Head of caudate nucleus (tissue), 42 donors: ENCODE data around the gene SLC24A3.

Experiments
- DNase-seq, 42 donors: peaks; one replicate each; pipeline versions ENCODE4 v3.0.0 to v3.0.0-alpha.2; 2020 to 2021; ENCODE audit warnings: mixed read lengths in 7 of 42
- intact Hi-C: fragments of 100-400 bp; cut with DNase I; formaldehyde crosslinking; loops from one replicate; pipeline ENCODE4 v1.15.0; 2022

SLC24A3 gene

DNA sequence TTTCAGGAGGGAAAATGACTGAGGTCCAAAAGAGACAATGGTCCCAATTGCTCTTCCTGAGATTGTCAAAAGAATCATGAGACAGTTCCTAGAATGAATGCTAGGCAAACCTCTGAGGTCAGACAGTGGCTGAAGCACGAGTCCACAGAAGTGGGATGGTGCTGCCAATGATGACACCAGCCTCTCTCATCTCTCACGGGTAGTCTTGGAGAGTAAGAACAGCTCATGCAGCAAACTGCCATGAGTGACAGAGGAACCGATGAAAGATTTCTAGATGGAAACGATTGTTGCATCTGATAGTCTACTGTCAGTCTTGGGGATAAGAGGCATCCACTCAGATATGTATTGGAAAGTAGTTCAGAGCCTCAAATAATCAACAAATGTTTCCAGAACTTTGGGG is 188.7 kb downstream of the SLC24A3 start:
- no peak for DNase-seq
- intact Hi-C loops: no loop called here

DNA sequence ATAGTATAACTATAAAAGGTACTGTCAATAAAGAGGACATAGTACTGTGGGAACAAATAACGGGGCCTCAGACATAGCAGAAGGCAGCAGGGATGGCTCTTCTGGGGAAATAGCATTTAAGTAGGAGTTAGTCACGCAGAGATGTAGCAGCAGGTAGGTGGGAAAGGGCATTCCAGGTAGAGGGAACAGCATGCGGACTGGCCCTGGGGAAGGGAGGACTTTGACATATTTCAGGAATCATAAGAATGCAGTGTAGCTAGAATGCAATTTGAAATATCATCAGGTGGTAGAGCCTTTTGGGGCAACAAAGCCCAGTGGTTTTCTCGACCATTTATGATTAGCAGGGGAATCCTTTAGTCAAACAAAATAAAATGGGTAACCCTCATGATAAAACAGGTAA is 191.1 kb downstream of the SLC24A3 start:
- no peak for DNase-seq
- intact Hi-C loops: no loop called here

DNA sequence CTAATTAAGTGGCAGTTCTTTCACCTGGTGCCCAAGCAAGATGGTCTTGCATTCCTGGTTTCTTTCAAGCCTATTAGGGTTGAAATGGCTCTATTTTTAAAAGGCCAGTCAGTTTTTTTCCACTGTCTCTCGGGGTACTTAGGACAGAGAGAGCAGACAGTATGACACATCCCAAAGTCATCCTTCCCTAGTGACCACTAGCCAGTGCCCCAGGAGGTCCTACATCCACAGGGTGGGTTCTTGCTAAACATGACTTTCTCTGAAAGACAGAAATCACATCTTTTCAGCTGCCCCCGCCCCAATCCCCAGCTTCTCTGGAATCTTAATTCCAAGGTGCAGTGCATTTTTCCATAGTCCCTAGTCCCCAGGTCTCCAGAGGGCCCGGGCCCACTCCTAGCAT is 192.4 kb downstream of the SLC24A3 start:
- DNase-seq: no peak
- intact Hi-C loops: no loop called here

DNA sequence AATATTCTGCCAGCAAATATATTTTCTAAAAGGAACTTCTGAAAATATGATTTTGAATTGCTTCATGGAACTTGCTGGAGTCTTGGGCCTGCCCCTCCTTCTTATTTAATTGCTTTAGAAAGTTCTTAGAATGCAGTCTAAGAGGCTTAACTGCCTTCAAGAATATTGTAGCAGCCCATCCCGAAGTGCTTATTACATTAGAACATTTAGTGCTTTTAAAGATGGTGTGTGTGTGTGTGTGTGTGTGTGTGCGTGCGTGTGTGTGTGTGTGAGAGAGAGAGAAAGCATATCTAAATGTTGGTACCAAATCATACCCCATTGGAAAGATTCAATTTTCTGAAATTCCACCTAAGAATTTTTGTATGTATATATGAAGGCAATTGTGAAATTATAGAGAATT is 193.5 kb downstream of the SLC24A3 start:
- intact Hi-C loops: no loop called here
- no peak for DNase-seq

DNA sequence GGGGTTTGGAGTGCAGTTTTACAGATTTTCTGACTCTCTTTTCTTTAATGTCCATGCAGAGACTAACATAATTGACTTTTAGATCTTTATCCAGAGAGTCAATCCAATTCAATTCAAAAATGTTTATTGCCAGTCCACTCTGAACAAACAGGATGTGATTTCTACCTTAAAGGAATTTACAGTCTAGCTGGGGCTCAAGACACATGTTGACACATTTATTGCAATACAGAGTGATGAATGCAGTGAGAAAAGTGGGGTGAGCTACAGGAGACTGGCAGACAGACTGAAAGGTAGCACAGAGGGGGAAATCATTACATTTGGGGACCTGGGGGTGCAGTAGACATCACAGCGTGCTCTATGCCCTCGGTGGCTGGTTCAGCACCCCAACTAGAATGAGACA is 193.9 kb downstream of the SLC24A3 start:
- DNase-seq: no peak
- intact Hi-C loops: no loop called here

DNA sequence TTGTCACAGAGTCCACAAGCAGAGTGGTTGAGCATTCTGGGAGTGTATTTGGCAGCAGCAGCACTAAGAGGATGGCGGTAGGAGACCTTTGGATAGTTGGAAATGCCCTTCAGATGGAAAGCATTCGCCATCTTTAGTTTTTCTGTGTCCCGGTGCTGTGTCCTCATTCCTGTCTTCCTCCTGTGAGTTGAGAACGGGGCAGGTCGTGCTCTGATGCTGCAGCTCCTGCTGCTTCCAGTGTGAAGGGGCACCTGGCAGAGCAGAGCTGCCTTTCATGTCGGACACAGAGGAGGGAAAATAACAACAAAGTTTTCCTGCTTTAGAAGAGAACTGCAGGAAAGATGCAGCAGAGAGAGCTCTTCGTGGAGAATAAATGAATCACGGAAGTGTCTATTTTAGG is 194.8 kb downstream of the SLC24A3 start:
- DNase-seq: no peak
- intact Hi-C loops: no loop called here

DNA sequence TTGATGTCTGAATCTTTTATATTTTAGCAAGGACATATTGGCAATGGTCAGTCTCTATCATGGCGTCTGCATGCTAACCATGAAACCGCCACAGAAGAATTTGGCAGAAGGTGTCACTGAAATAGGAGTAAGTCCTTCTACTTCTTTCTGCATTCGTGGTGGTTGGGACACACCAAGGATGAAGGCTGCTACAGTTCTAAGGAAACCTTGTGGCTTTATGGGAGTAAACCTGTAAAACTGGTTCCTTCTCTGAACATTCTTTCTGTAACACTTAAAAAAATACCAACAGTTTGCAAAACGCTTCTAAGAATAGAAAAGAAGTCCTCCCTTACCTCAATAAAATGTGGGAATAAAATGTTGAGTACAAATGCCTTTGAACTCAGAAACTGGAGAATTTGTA is 195.3 kb downstream of the SLC24A3 start:
- intact Hi-C loops: no loop called here
- no peak for DNase-seq

DNA sequence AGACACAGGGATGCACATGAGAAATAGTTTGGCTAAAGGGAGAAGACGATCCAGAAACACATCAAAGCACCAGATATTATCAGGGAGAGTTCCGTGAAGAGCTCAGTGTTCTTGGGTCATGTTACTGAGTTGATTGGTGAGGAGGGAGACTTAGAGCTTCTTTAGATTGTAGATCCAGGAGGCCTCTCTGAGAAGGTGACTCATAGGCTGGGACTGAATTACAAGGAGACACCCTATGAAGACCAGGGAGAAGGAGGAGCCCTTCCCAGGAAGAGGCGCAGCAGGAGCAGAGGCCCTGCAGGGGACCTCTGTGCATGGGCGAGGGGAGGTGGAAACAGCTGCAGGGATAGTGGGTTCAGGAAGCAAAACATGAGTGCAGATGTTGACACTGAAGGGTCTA is 196.5 kb downstream of the SLC24A3 start:
- DNase-seq: no peak
- intact Hi-C loops: no loop called here

DNA sequence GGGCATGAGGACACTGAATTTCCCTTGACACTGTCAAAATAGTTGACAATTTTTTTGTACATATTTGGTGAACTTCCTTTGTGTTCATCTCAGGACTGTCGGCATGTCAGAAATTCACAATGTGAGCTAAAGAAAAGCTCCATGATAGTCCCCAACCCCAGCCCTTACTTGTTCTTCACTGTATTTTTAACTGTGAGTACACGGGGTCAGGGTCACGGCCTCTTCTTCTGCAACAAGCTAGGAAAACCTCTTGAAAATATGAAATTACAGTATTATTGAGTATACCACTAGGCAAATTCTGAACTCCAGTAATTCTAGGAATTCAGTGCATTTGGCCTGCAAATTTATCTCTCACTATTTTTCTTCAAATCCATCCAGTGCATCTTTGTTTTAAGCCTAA is 199.4 kb downstream of the SLC24A3 start:
- no peak for DNase-seq
- intact Hi-C loops: no loop called here

DNA sequence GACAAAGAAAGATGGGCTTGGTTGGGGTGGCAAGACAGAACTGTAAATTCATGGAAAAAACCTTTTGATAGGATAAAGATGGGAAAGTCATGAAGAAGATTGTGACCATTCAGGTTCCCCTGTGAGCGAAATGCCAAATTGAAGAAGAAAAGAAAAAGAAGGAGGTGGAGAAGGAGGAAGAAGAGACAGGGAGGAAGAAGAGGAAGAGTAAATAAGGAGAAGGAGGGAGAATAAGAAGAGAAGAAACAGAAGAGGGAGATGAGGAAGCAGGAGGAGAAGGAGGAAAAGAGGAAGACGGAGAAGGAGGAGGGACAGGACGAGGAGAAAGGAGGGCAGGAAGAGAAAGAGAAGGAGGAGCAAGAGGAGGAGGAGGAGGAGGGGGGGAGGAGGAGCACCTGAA is 199.8 kb downstream of the SLC24A3 start:
- no peak for DNase-seq
- intact Hi-C loops: no loop called here

DNA sequence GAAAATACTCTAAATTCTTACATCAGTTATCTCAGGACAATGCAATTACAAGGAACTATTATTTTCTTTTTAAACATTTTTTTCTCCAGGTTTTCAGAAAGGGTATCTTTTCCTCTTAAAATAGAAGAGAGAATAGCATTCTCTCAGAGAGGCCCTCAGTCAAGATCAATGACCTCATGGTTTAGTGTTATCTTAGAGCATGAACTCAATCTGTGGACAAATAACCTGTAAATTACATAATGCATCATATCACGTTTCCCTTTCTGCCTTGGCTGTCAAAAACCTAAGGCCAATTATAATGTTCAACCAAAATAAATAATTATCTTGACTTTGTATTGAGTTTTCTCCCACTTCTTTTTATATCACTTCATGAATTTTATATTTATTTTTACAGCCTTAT is 202.2 kb downstream of the SLC24A3 start:
- intact Hi-C loops: no loop called here

DNA sequence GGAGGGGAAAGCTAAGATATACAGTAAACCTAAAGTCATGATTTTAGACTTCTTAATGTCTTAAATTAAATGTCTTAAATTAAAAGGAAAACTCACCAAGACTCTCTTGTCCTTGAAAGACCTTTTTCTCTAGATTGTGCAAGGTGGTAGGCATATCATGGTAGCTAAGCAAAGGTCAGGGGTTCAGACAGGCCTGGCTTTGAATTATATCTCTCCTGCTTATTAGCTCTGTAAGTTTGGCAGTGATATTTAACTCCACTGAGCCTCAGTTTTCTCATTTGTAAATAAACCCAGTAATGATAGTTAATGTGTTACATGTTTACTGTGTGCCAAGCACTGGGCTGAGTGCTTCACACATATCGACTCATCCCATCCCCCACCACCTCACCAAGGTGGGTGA is 203.3 kb downstream of the SLC24A3 start:
- intact Hi-C loops: no loop called here
- DNase-seq: no peak

More for the DNA sequence above, 202.2 kb downstream of the SLC24A3 start:
- no peak for DNase-seq

DNA sequence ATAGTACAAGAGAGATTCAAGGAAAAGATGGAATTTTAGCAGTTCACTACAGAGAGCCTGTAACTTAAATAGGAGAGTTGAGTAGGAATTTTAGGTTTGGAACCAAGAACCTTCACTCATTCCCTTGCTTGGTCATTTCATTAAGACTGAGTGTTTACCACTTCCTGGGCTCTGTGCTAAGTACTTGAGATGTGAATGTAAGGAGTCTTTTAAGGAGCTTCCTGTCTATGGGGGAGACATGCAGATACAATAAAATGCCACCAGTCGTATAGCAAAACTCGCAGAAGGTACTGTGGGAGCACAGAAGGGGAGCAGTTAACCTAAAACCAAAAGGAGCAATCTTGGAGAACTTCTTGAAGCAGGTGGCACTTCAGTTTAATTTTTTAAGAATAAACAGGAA is 204.2 kb downstream of the SLC24A3 start:
- no peak for DNase-seq
- intact Hi-C loops: no loop called here

DNA sequence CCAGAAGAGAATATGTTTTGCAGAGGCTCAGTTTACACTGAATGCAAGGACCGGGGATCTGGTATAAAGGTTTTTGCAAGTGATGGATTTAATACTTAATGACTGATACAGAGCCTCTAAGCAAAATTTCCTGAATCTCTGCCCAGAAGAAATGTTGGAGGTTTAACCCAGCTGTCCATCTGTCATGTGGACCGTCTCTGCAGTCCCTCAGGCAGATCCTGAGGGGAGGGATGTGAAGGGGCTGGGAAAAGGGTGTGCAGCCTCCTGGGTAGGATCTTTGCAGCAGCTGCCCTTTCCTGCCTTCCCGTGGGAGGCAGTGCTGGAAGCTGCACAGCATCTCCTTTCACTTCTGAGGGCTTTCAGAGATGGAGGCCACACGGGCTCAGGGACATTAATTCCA is 207.0 kb downstream of the SLC24A3 start:
- intact Hi-C loops: no loop called here
- no peak for DNase-seq

DNA sequence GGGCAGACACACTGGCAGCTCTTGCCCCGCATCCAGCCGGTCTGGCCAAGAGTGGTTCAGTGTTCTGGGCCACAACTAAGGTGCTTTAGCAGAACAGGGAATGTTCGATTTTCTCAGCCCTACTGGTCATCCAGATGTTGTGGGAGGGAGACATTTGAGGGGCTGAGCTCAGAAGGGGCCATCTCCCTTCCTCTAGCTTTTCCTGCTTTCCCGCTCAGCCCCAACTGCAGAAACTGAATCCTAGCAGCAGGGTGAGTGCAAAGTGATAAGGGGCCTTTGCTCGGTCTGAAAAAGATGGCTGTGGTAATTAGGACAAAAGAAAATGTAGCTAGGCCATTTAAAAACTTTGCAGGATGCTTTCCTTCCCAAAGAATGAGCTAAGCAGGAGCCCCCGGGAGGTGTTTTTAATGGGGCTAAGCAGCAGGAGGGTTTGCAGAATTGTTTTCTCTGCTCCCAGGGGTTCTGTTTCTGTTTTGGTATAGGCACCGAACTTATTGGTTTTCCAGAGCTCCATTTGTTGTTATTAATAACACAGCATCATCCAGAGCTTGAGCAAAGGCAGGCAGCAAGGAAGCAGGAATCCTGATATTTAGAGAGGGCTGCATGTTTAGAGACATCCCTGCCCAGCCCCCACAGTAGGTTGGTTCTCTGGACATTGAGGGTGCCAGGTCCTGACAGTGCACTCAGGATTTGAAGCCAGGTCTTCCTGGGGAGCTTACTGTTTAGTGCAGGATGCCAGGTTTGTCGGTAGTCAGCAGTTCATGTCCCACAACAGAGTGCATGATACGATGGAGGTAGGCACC is 210.9 kb downstream of the SLC24A3 start:
- DNase-seq: no peak
- intact Hi-C loops: no loop called here

DNA sequence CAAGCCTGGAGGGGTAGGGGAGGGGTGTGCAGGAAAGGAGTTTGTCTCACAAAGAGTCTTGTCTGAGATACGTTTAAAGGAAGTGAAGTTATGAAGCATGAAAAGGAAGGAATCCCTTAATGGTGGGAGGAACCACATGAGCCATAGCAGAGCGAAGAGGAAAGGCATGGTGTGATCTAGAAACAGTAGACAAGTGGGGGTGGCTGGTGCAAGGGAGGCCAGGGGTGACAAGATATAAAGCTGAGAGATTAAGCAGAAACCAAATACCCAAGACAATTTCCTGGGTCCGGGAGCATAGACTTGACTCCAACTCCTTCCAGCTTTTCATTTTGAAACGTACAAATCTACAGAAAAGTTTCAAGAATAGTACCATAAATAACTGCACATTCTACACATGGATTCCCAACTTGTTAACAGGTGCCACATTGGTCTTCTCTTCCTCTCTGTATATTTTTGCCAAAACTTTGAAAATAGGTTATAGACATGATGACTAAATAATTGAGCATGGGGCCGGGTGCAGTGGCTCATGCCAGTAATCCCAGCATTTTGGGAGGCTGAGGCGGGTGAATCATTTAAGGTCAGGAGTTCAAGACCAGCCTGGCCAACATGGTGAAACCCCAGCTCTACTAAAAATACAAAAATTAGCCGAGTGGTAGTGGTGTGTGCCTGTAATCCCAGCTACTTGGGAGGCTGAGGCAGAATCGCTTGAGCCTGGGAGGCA is 211.6 kb downstream of the SLC24A3 start:
- intact Hi-C loops: no loop called here
- DNase-seq: no peak

DNA sequence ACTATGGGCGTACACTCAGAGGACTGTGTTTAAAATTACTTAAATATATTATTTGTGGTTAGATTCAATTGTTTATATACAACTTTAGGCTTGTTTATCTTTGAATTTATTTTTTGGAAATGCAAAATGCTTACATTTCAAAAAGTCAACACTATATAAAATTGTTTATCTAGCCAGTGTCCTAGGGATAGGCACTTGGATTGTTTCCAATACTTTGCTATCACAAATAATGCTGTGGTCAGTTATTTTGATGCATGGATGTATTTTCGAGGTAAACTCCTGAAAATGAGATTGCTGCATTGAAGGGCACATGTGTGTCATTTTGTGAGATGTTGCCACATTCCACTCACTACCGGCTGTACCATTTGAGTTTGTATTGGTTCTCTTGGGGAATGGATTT is 213.9 kb downstream of the SLC24A3 start:
- intact Hi-C loops: no loop called here
- no peak for DNase-seq

DNA sequence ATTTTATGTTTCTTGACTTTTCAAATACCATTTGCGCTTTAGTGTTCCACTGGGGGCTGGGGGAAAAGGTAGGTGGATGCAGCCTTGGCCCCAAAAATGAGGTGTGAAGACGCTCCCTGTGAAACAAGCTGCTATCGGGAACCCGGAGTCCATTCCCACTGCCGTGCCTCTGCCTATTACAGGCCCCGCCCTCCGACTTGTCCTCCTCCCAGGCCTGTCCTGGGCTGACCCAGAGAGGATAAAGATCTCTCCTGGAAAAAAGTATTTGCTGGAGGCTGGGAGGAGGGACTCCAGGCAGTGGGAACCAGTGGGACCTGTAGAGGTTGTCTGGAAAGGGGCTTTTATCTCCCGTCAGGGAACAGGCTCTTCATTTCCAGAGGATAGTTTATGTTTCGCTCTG is 215.0 kb downstream of the SLC24A3 start:
- intact Hi-C loops: no loop called here
- DNase-seq: no peak

DNA sequence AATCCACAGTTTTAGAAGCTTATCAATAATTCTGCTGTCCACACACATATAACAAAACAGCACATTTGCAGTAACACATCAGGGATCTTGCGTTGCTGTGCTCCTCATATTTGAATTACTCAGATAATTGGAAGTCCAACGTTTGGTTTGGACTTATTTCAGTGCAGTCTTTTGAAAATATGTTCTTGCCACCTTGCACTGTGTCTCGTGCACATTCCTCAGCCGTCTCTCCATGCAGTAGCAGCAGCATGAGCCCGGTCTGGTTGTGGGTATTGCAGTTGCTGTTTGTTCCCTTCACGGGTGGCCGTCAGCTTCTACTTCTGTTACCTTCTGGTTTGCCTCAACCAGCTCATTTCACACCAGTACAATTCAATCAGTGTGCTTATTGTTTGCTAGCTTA is 215.5 kb downstream of the SLC24A3 start:
- intact Hi-C loops: no loop called here
- DNase-seq: no peak

DNA sequence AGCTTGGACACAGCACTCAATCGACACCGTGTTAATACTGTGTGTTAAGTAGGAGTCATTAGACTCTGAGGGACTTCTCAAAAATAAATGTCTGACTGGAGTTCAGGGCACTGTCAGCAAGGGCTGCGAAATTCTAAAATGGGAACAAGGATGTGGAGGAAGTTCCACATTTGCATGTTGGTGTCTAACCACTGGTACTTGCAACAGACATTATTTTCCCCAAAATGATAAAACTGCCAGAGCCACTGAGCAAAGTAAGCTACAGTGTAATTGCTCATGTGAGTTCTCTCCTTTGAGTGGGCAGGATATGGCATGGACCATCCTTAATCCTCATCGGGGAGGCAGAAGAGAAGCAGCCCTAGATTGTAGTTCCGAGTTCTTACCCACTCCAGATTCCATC is 215.9 kb downstream of the SLC24A3 start:
- intact Hi-C loops: no loop called here
- DNase-seq: no peak

DNA sequence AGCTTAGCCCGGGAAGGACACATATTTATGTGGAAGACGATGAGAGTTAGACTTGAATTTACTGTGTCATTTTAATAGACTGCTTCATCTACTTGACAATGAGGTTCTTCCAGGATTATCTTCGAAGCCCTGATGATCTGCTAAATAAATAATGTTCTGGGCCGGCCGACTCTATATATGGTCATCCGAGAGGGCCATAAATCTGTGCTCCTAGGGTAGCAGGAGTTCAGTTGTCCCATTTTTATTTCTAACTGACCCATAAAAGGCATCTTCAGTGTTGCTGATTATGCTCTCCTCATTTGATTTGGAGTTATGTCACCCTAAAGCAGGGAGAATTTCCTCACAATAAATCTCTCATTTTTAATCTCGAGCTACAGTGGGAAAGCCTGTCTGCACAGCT is 217.1 kb downstream of the SLC24A3 start:
- no peak for DNase-seq
- intact Hi-C loops: no loop called here
